GM21529 (cell line): ENCODE data around the gene RFXANK.
"Not testable (repeated sequence)": the region's sequence is repeated elsewhere in the genome, so short reads cannot be mapped to it uniquely, and the experiment has no call there.

ENCODE experiments used
- ATAC-seq: cut with Tn5 transposase; IDR thresholded peaks from one replicate; pipeline ENCODE4 v1.9.1; 2021; ENCODE audit not compliant: unreplicated experiment

Gene RFXANK

GRCh38 chr19:19169236-19170052, 22.6 kb upstream of the RFXANK start:
- no peak for ATAC-seq

DNA sequence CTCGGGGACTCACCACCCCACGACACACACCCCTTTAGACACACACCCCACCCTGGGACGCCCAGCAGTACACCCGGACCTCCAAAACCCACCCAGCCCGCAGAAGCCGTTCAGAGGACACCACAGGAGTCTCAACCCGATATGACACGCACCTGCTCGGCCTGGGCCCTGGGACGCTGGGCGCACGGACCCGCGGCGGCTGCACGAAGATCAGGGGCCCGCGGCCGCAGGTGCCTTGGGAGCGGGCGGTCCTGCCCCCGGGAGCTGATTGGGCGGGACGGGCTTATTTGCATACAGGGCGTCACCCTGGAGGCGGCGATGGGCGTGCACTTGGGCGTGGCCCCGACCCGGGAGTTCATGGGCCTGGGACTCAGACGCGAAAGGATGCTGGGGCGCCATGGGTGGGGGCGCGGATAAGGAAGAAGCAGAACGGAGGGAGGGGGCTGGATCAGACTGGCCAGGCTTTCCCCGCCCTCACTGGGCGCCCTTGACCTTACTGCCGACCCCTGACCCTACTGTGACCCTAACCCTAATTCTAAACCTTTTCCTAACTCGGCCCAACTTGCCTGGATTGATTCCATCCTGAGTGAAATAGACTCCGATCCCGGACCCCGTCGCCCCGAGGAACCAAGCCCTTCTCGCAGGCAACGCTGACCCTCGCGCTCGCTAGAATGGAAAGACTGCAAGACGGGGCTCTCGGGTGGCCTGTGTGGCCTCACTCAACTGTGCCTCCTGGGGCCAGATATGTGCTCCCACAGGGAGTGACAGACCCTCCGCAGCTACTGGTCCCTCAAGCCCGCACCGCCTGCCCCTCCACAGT, 21.8 kb upstream of the RFXANK start, which contains the start of gene MEF2B:
Gene MEF2B, minus strand, starts transcription at position 211 of the 820 bp plus-strand sequence. CDS start 19,528 bp downstream, outside the sequence.
- ATAC-seq: peak; percentile 82

DNA sequence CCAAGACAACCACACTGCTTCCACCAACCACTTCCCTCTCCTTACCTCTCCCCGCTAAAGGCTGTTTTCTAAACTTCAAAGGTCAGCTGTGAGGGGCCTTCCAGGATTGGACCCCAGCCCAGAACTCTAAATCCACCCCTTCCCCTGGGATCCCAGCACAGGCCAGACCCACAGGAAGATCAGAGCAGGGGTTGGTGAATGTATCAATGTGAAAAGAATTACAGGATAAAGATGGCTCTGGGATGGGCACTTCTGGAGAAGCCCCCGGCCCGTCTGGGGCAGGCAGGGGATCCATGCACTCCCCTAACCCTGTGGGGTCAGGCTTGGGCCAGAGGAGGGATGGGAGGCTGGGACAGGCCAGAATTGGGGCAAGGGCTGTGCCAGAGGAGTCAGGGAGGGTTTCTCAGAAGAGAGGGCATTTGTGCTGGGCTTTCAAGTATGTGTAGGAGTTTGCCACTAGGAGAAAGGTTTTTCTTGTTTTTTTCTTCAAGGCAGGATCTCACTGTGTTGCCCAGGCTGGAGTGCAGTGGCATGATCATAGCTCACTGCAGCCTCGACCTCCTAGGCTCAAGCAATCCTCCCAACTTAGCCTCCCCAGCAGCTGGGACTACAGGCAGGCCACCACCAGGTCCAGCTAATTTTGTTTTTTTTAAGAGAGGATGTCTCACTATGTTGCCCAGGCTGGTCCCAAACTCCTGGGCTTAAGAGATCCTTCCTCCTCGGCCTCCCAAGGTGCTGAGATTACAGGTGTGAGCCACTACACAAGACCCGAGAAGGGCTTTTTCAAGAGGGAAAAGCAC, 21.0 kb upstream of the RFXANK start:
- ATAC-seq: no peak

DNA sequence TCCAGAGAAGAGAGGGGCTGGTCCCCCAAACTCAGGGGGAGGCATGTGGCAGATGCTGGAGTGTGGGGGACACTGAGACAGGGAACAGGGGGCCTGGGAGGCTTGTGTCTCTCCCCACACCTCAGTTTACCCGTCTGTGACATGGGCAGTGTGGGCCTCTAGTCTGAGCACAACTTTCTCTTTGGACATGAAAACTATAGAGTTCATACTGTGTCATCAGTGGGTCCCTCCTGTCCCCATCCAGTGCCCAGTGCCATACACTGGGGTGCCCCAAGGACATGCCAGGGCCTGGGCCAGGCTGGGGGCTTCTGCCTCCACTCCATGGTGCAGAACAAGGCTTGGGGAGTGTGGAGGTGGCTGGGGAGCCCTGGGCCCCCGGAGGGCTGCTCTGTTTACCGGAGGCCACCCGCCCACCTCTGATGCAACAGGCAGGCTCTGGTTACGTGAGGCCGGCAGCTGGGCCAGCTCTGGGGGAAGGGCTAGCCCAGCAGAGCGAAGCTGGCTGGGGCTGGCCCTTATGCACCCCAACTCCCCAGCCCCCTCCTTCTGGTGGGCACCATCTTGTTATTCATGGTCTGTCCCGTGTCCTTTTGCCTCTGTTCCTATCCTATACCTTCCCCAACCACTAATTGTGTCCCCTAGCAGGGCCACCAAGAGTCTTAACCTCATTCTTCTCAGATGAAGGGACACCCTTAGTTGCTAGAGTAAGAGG, 20.1 kb upstream of the RFXANK start:
- ATAC-seq: no peak

DNA sequence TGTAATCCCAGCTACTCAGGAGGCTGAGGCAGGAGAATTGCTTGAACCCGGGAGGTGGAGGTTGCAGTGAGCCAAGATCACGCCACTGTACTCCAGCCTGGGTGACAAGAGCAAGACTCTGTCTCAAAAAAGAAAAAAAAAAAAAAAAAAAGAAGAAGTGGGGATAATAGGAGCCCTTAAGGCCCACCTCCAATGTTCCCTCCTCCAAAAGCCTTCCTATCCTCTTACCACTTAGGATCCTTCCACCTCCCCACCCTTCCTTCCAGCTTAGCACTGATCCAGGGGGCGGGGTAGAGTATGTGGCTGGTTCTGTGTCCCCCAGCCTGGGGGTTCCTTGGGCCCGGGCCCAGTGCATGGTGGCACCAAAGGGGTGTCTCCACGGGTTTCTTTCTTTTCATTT, 18.8 kb upstream of the RFXANK start:
- not testable (repeated sequence) for ATAC-seq

DNA sequence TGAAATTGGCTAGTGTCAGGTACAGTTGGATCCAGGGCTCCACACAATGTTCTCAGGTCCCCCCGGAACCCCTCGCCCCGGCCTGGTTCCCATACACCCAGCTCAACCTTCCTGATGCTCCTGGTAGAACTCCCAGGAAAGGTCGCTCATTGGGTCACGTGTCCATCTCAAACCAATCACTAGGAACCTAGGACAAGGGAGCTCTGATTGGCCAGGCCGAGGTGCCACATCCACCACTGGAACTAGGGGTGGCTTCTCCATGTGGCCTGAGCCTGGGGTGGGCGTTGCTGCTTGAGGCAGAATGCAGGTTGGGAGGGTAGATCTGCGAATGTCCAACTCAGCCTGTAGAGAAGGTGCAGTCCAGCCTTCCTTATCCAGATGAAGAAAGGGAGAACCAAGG, 15.1 kb upstream of the RFXANK start:
- no peak for ATAC-seq

- ATAC-seq: no peak
Measured at GRCh38 chr19:19179548-19180441, 12.3 kb upstream of the RFXANK start.

GRCh38 chr19:19181488-19181998, 10.5 kb upstream of the RFXANK start:
- ATAC-seq: no peak

- no peak for ATAC-seq
Measured at GRCh38 chr19:19185853-19186740, 6.0 kb upstream of the RFXANK start.

- no peak for ATAC-seq
Measured at GRCh38 chr19:19186742-19187141, 5.3 kb upstream of the RFXANK start.

GRCh38 chr19:19191768-19192077, 335 bp upstream of the RFXANK start:
- ATAC-seq: no peak

GRCh38 chr19:19192910-19193423, 909 bp downstream of the RFXANK start:
- ATAC-seq: no peak

DNA sequence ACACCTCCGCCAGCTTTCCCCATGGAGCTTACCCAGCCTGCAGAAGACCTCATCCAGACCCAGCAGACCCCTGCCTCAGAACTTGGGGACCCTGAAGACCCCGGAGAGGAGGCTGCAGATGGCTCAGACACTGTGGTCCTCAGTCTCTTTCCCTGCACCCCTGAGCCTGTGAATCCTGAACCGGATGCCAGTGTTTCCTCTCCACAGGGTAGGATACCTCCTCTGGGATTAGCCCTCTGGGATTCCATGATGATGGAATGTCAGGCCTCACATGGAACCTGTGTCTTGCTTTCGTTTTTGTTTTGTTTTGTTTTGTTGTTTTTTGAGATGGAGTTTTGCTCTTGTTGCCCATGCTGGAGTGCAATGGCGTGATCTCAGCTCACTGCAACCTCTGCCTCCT, 1.9 kb downstream of the RFXANK start:
- ATAC-seq: no peak

GRCh38 chr19:19201697-19202630, 9.9 kb downstream of the RFXANK start:
- no peak for ATAC-seq

DNA sequence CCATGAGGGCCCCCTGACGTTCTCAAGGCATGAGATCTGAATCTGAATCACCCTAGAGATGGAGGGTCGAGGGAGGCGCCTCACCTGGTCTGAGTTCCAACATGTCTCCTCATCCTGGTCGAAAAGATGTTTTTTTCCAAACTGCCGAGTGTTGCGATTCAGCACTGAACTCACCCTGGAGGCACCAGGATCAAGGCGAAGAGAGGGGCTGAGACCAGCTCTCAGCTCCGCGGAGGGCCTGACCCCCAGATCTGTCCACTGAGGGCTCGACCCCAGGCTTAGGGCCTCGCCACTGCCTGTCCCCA, 10.6 kb downstream of the RFXANK start:
- ATAC-seq: no peak

GRCh38 chr19:19203012-19203856, 11.2 kb downstream of the RFXANK start, which contains the start of gene NR2C2AP:
Gene NR2C2AP, minus strand, starts transcription at chr19:19203414. Its CDS starts 354 bp downstream, at chr19:19203060.
- peak; percentile 67 for ATAC-seq
